GM18951 (cell line): Measurements from ENCODE around the gene ANKRD31.
"Not testable (repeated sequence)": the region's sequence is repeated elsewhere in the genome, so short reads cannot be mapped to it uniquely, and the experiment has no call there.

ENCODE experiments used
- POLR2A ChIP-seq: IDR thresholded peaks from 4 replicates; pipeline ENCODE4 v1.6.1; 2011; ENCODE audit warnings: mild to moderate bottlenecking; ENCODE audit not compliant: insufficient read length, insufficient read depth; ENCODE audit errors: extremely low read depth
- in situ Hi-C: fragments of 300-500 bp; cut with MboI; formaldehyde crosslinking; loops from one replicate; pipeline ENCODE4 v1.12.0; 2022; ENCODE audit warnings: low sequenced_read_pairs, mixed read lengths, inconsistent platforms; ENCODE audit not compliant: unreplicated experiment

The ANKRD31 gene

GRCh38 chr5:75214409-75214808, 22.3 kb downstream of the ANKRD31 start:
- in situ Hi-C loops, result no loop called here
- TF ChIP-seq POLR2A, result no peak

DNA sequence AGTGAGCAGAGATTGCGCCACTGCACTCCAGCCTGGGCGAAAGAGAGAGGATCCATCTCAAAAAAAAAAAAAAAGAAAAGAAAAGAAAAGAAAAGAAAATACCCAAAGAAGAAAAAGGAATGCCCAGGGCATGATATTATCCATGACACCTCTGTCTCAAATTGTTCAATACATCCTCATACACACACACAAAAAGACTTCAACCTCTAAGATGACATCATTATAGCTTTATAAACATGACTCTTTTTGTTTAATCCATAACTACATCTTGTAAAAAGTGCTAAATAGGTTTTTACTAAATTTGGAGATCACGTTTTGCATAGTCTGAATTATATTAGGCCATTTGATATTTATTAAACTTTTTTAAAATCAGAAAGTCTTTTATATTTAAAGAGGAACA, 33.1 kb downstream of the ANKRD31 start:
- in situ Hi-C loops, result no loop called here
- no peak for TF ChIP-seq POLR2A

DNA sequence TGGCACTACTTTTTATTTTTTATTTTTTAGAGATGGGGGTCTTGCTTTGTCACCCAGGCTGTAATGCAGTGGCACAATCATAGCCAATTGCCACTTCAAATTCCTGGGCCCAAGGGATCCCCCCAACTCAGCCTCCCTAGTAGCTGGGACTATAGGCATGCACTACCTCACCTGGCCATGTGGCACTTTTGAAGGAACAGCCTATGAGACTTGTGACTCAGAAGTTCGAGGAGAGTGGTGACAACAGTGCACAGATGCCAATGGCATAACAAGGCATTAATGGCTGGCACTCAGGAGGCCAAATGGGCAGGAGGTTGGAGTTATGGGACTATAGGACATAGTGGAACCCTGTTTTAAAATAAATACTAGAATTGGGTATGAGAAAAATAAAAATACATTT, 33.7 kb downstream of the ANKRD31 start:
- no peak for TF ChIP-seq POLR2A

GRCh38 chr5:75200776-75201175, 35.9 kb downstream of the ANKRD31 start:
- in situ Hi-C loops, result no loop called here
- TF ChIP-seq POLR2A, result no peak

More for the DNA sequence above, 33.7 kb downstream of the ANKRD31 start:
- in situ Hi-C loops, result no loop called here

GRCh38 chr5:75199946-75200345, 36.7 kb downstream of the ANKRD31 start:
- in situ Hi-C loops, result no loop called here
- TF ChIP-seq POLR2A, result no peak

DNA sequence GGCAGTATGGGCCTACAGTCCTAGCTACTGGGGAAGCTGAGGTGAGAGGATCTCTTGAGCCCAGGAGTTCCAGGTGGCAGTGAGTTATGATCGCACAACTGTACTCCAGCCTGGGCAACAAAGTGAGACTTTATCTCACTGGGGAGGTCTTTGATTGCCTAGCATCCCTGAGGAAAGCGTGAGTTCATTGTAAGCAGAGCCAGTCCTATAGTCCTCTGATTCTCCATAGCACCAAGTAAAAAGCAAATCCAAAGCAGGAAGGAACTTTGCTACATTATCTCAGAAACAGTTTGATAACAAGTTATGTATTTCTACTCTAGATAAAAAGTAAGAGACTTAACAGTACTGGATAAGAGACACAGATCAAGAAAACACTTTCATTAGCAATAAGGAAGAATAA, 37.6 kb downstream of the ANKRD31 start:
- no peak for TF ChIP-seq POLR2A
- in situ Hi-C loops, result no loop called here

GRCh38 chr5:75197745-75198144, 38.9 kb downstream of the ANKRD31 start:
- in situ Hi-C loops, result no loop called here
- TF ChIP-seq POLR2A, result no peak

GRCh38 chr5:75192804-75193203, 43.9 kb downstream of the ANKRD31 start:
- no peak for TF ChIP-seq POLR2A
- in situ Hi-C loops, result no loop called here

GRCh38 chr5:75192264-75192663, 44.4 kb downstream of the ANKRD31 start:
- in situ Hi-C loops, result no loop called here

GRCh38 chr5:75190227-75190626, 46.5 kb downstream of the ANKRD31 start:
- in situ Hi-C loops, result no loop called here
- no peak for TF ChIP-seq POLR2A

More at GRCh38 chr5:75192264-75192663, 44.4 kb downstream of the ANKRD31 start:
- no peak for TF ChIP-seq POLR2A

DNA sequence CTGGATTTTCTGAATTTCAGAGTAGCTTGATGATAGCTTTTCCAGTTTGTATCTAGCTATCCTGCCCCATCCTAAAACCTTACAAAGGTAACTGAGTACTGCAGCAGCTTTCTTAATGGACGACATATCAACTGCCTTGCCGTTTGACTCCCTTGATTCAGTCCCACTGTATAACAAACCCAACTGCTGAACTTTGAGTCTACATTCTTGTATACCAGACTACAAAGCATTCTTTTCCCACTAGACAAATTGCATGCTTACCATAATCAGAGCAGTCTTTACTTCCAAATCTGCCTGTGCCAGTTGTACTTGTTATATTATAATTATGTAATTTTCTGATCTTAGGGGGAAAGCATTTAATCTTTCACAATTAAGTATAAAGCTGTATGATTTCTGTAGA, 47.3 kb downstream of the ANKRD31 start:
- no peak for TF ChIP-seq POLR2A
- in situ Hi-C loops, result no loop called here

DNA sequence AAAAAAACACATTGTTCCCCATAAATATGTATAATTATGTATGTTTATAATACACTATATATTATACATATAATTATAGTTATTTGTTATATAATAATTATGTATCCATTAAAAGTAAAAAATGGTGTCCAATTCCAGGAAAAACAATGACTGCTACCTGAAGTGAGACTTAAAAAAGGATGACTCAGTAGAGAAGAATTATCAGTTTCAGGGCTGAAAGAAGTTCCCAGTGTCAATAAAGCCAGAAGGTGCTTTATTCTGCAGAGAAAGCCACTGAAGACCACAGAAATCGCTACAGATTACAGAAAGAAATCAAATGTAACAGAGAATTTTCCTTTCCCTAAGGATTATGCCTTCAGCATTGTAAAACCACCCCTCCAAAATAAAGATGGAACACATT, 50.9 kb downstream of the ANKRD31 start:
- no peak for TF ChIP-seq POLR2A
- in situ Hi-C loops, result no loop called here

- in situ Hi-C loops, result not testable (repeated sequence)
These were observed 60.7 kb downstream of the ANKRD31 start for GRCh38 chr5:75176009-75176408.

- in situ Hi-C loops, result not testable (repeated sequence)
These were observed 61.8 kb downstream of the ANKRD31 start for GRCh38 chr5:75174872-75175271.

- no peak for TF ChIP-seq POLR2A
- in situ Hi-C loops, result no loop called here
These were observed 67.2 kb downstream of the ANKRD31 start for GRCh38 chr5:75169516-75169915.
